ENCODE data around the gene AFF2. TPM values are rescaled to one million over a fixed set of nuclear protein-coding genes. Genes with fewer than 3 reads are reported as not detected.

Gene AFF2
- total RNA-seq, 3 donors from 2014 or later (not counting 1 experiment from before 2014, with no cell fraction given) = 0.24 to 4.8 (median 0.79) TPM

DNA sequence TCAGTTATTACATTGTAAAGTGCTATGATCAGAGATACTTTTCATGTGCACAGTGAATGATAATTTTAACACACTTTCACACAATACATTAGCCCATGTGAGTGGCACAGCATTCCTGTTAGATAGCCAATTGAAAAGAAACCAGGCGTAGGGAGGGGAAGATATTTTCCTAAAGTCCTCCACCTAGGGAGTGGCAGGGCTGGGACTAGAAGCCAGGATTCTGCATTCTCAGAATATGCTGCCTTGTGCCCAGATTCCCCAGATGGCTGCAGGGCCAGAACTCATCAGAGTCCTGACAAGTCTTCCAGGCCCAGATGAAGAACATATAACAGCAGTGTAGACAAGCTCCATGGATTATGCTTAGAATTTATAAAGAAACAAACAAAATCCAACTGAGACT lies 350.2 kb downstream of the AFF2 start:
- no peak overlapping the region for H3K27ac Mint-ChIP-seq
- H3K4me3 ChIP-seq (ENCODE audit: low read length) = no peak overlapping the region
- H3K36me3 Mint-ChIP-seq = no peaks in the 10 kb centered on the region
- H3K27ac ChIP-seq (ENCODE audit: low read length) = no peak overlapping the region
- no peaks in the 10 kb centered on the region for H3K4me1 ChIP-seq (ENCODE audit: control insufficient read depth, insufficient read depth, low read length)
- no peaks in the 10 kb centered on the region for H3K27me3 ChIP-seq (ENCODE audit: control insufficient read depth, insufficient read depth, low read length)
- no CpG with 5 or more reads among the region's 1 CpG for WGBS (ENCODE audit: insufficient coverage)
- no peaks in the 10 kb centered on the region for H3K4me1 Mint-ChIP-seq
- no peaks in the 10 kb centered on the region for H3K9me3 ChIP-seq (ENCODE audit: control insufficient read depth, insufficient read depth, low read length)
- H3K4me3 Mint-ChIP-seq = no peak overlapping the region
- intact Hi-C loops (cut with micrococcal nuclease) = no loop called here
- TF ChIP-seq, protein P1, sequence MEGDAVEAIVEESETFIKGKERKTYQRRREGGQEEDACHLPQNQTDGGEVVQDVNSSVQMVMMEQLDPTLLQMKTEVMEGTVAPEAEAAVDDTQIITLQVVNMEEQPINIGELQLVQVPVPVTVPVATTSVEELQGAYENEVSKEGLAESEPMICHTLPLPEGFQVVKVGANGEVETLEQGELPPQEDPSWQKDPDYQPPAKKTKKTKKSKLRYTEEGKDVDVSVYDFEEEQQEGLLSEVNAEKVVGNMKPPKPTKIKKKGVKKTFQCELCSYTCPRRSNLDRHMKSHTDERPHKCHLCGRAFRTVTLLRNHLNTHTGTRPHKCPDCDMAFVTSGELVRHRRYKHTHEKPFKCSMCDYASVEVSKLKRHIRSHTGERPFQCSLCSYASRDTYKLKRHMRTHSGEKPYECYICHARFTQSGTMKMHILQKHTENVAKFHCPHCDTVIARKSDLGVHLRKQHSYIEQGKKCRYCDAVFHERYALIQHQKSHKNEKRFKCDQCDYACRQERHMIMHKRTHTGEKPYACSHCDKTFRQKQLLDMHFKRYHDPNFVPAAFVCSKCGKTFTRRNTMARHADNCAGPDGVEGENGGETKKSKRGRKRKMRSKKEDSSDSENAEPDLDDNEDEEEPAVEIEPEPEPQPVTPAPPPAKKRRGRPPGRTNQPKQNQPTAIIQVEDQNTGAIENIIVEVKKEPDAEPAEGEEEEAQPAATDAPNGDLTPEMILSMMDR (IDR thresholded peaks at IDR 0.05) = no peak
- H3K9me3 Mint-ChIP-seq = no peaks in the 10 kb centered on the region
- no peak for DNase-seq
- no peak for ATAC-seq
- no peaks in the 10 kb centered on the region for H3K36me3 ChIP-seq (ENCODE audit: control insufficient read depth, insufficient read depth, low read length)
- no peaks in the 10 kb centered on the region for H3K27me3 Mint-ChIP-seq (ENCODE audit: low read depth in 2 of 2)

DNA sequence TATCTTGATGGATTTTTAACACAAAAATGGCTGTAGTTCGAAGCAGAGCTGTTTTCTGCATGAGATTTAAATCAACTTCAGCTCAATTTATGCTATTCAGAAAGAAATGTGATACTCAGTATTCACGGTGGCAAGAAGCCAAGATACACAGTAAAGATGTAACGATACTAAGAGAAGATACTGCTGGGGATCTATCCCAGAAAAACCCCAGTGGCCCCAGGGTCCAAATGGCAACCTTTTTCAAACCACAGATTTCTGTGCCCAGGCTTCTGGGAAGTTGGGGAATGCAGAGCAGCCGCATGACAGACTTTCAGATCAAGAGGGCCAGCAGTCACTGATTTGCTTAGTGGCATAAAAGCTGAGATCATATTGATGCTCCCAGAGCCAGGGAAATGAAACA lies 353.9 kb downstream of the AFF2 start:
- no peak for ATAC-seq
- Mint-ChIP-seq H3K27ac (no peak overlapping the region), H3K4me1 (no peaks in the 10 kb centered on the region), H3K27me3 (ENCODE audit: low read depth in 2 of 2) (no peaks in the 10 kb centered on the region), H3K36me3 (no peaks in the 10 kb centered on the region), H3K9me3 (no peaks in the 10 kb centered on the region), H3K4me3 (no peak overlapping the region)
- DNase-seq = no peak
- Histone ChIP-seq H3K27me3 (ENCODE audit: control insufficient read depth, insufficient read depth, low read length) (no peaks in the 10 kb centered on the region), H3K9me3 (ENCODE audit: control insufficient read depth, insufficient read depth, low read length) (no peaks in the 10 kb centered on the region), H3K4me3 (ENCODE audit: low read length) (no peak overlapping the region), H3K4me1 (ENCODE audit: control insufficient read depth, insufficient read depth, low read length) (no peaks in the 10 kb centered on the region), H3K36me3 (ENCODE audit: control insufficient read depth, insufficient read depth, low read length) (no peaks in the 10 kb centered on the region), H3K27ac (ENCODE audit: low read length) (no peak overlapping the region)
- intact Hi-C loops (cut with micrococcal nuclease) = no loop called here
- TF ChIP-seq, protein P1 (IDR thresholded peaks at IDR 0.05) = no peak
- WGBS (ENCODE audit: insufficient coverage) = 92% methylated on average over 4 of the region's 4 CpGs

DNA sequence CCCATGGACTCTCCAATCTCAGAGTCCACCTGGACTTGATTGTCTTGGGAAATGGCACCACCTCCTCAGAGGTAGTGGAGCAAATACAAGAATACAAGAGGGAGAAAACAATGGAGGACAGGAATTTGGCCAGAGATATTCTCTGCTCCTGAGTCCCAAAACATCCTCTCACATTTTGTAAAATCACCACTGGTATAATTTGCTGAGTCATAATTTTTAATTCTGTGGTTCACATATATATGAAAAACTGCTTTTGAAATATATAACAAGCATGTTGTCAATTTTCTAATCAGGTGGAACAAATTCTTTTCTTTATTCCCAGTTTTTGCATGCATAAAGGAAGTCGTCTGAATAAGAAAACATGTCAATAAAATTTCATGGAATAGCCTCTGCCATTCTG lies 356.1 kb downstream of the AFF2 start:
- TF ChIP-seq, protein P1 (IDR thresholded peaks at IDR 0.05) = no peak
- H3K4me3 ChIP-seq (ENCODE audit: low read length) = no peak overlapping the region
- 58% methylated on average over 1 of the region's 1 CpG for WGBS (ENCODE audit: insufficient coverage)
- intact Hi-C loops (cut with micrococcal nuclease) = no loop called here
- Mint-ChIP-seq H3K36me3 (no peaks in the 10 kb centered on the region), H3K27me3 (ENCODE audit: low read depth in 2 of 2) (no peaks in the 10 kb centered on the region), H3K4me3 (no peak overlapping the region), H3K9me3 (no peaks in the 10 kb centered on the region), H3K27ac (no peak overlapping the region), H3K4me1 (no peaks in the 10 kb centered on the region)
- ATAC-seq (no peak), DNase-seq (no peak)
- H3K9me3 ChIP-seq (ENCODE audit: control insufficient read depth, insufficient read depth, low read length) = no peaks in the 10 kb centered on the region
- H3K4me1 ChIP-seq (ENCODE audit: control insufficient read depth, insufficient read depth, low read length) = no peaks in the 10 kb centered on the region
- no peaks in the 10 kb centered on the region for H3K27me3 ChIP-seq (ENCODE audit: control insufficient read depth, insufficient read depth, low read length)
- no peaks in the 10 kb centered on the region for H3K36me3 ChIP-seq (ENCODE audit: control insufficient read depth, insufficient read depth, low read length)
- no peak overlapping the region for H3K27ac ChIP-seq (ENCODE audit: low read length)
